H1 (cell line): Measurements from ENCODE around the gene AEBP1. TPM values are rescaled to one million over a fixed set of nuclear protein-coding genes. Genes with fewer than 3 reads are reported as not detected.

ENCODE experiments used
- CTCF ChIA-PET: fragments of 300-600 bp; sonication (Branson Sonifier 250); formaldehyde crosslinking; loops from one replicate; lab custom pipeline; 2021; ENCODE audit not compliant: partially characterized antibody; lab: Charles Lee
- POLR2A ChIA-PET: fragments of 300-600 bp; sonication (Branson Sonifier 250); formaldehyde crosslinking; loops from one replicate; lab custom pipeline; 2021; ENCODE audit warnings: inconsistent platforms; ENCODE audit not compliant: partially characterized antibody; lab: Charles Lee
- DNase-seq, 2 experiments: peaks; one replicate each; pipeline versions ENCODE4 v3.0.0 to v3.0.0-alpha.2; 2010 to 2022; ENCODE audit warnings: low spot score in 2 of 2, low read depth in 1 of 2, mixed read lengths in 1 of 2
- FAIRE-seq: peaks from 2 replicates; lab custom pipeline; 2011; peaks lifted over from hg19 to GRCh38; lab: Jason Lieb, UNC
- H2AFZ ChIP-seq: 2 replicates; pipeline ENCODE4 v1.8.1; 2012; ENCODE audit warnings: low read length, inconsistent platforms
- H2AK5ac ChIP-seq: 2 replicates; pipeline ENCODE4 v1.6.1; 2013; ENCODE audit warnings: low read depth, low read length
- H2BK120ac ChIP-seq: replicated peaks from 2 replicates; pipeline ENCODE3; 2013; ENCODE audit warnings: low read depth, low read length, inconsistent platforms
- H2BK12ac ChIP-seq: 2 replicates; pipeline ENCODE4 v1.6.1; 2013; ENCODE audit warnings: low read depth, low read length
- H2BK15ac ChIP-seq: 2 replicates; pipeline ENCODE4 v1.6.1; 2013; ENCODE audit warnings: low read length
- H2BK20ac ChIP-seq: 2 replicates; pipeline ENCODE4 v1.6.1; 2013; ENCODE audit warnings: low read length
- H2BK5ac ChIP-seq: 2 replicates; pipeline ENCODE4 v1.6.1; 2013; ENCODE audit warnings: low read depth, low read length
- H3K14ac ChIP-seq: 2 replicates; pipeline ENCODE4 v1.6.1; 2013; ENCODE audit warnings: inconsistent platforms; ENCODE audit not compliant: insufficient read length
- H3K18ac ChIP-seq: 2 replicates; pipeline ENCODE4 v1.6.1; 2013; ENCODE audit warnings: low read length; ENCODE audit errors: extremely low read depth
- H3K23ac ChIP-seq: 2 replicates; pipeline ENCODE4 v1.6.1; 2013; ENCODE audit warnings: inconsistent platforms; ENCODE audit not compliant: insufficient read length
- H3K23me2 ChIP-seq: 2 replicates; pipeline ENCODE4 v1.6.1; 2013; ENCODE audit warnings: low read depth, low read length
- H3K27ac ChIP-seq: 2 replicates; pipeline ENCODE4 v1.6.1; 2011; ENCODE audit warnings: low read depth, low read length, inconsistent platforms
- H3K27me3 ChIP-seq, 4 experiments: replicated peaks in 1 of 4; 1 replicate in 1 of 4; 2 replicates in 3 of 4; pipeline versions ENCODE4 v1.6.1 to v1.8.1; 2011 to 2013; ENCODE audit warnings: low read length in 3 of 4, mild to moderate bottlenecking in 3 of 4, inconsistent platforms in 2 of 4, mixed read lengths in 2 of 4, moderate library complexity in 1 of 4; ENCODE audit not compliant: control insufficient read depth in 3 of 4, insufficient read depth in 3 of 4; ENCODE audit errors: extremely low read depth in 1 of 4
- H3K36me3 ChIP-seq, 4 experiments: 2 replicates each; pipeline versions ENCODE4 v1.6.1 to v1.8.1; 2011 to 2013; ENCODE audit warnings: mild to moderate bottlenecking in 4 of 4, low read length in 3 of 4, moderate library complexity in 2 of 4, control low read depth in 1 of 4, inconsistent platforms in 1 of 4; ENCODE audit not compliant: insufficient read depth in 4 of 4, control insufficient read depth in 2 of 4
- H3K4ac ChIP-seq: replicated peaks from 2 replicates; pipeline ENCODE3; 2013; ENCODE audit warnings: low read length, low read depth, mixed read lengths, inconsistent platforms; ENCODE audit not compliant: insufficient read length
- H3K4me1 ChIP-seq, 4 experiments: replicated peaks in 1 of 4; 1 replicate in 1 of 4; 2 replicates in 3 of 4; pipeline versions ENCODE4 v1.6.1 to v1.8.1; 2011 to 2013; ENCODE audit warnings: low read length in 3 of 4, inconsistent platforms in 2 of 4, mixed read lengths in 1 of 4; ENCODE audit not compliant: insufficient read depth in 4 of 4, control insufficient read depth in 3 of 4
- H3K4me2 ChIP-seq, 2 experiments: 2 replicates each; pipeline versions ENCODE4 v1.6.1 to v1.8.1; 2011 to 2013; ENCODE audit warnings: low read depth in 2 of 2, low read length in 2 of 2, control low read depth in 1 of 2, inconsistent platforms in 1 of 2, mild to moderate bottlenecking in 1 of 2; ENCODE audit not compliant: insufficient read depth in 1 of 2
- H3K4me3 ChIP-seq, 4 experiments: fragments of 200-600, 300-600 bp in 1 of 4; sonication (generic), shearing (Covaris generic), sonication (Bioruptor Twin) in 1 of 4; 2 replicates each; pipeline versions ENCODE4 v1.5.1 to v1.8.1; 2011 to 2016; ENCODE audit warnings: low read length in 4 of 4, low read depth in 3 of 4, control low read depth in 2 of 4, inconsistent platforms in 2 of 4, mild to moderate bottlenecking in 2 of 4, mixed read lengths in 1 of 4, moderate library complexity in 1 of 4; ENCODE audit not compliant: insufficient read depth in 2 of 4; ENCODE audit errors: extremely low read depth in 1 of 4
- H3K56ac ChIP-seq: replicated peaks from 2 replicates; pipeline ENCODE3; 2013; ENCODE audit warnings: low read depth, mild to moderate bottlenecking, mixed read lengths, low read length, inconsistent platforms; ENCODE audit not compliant: insufficient read length
- H3K79me1 ChIP-seq: 2 replicates; pipeline ENCODE4 v1.6.1; 2013; ENCODE audit warnings: low read depth, low read length, control low read depth
- H3K79me2 ChIP-seq, 2 experiments: 2 replicates each; pipeline versions ENCODE4 v1.6.1 to v1.8.1; 2012 to 2013; ENCODE audit warnings: low read length in 2 of 2, mild to moderate bottlenecking in 2 of 2, inconsistent platforms in 1 of 2; ENCODE audit not compliant: insufficient read depth in 2 of 2, control insufficient read depth in 1 of 2
- H3K9ac ChIP-seq, 4 experiments: replicated peaks in 1 of 4; 1 replicate in 1 of 4; 2 replicates in 3 of 4; pipeline versions ENCODE4 v1.6.1 to v1.8.1; 2011 to 2013; ENCODE audit warnings: low read depth in 3 of 4, low read length in 3 of 4, control low read depth in 2 of 4, mild to moderate bottlenecking in 2 of 4, moderate library complexity in 2 of 4, inconsistent platforms in 1 of 4; ENCODE audit errors: extremely low read depth in 1 of 4
- H3K9me3 ChIP-seq, 2 experiments: 2 replicates each; pipeline versions ENCODE4 v1.6.1 to v1.8.1; 2012 to 2013; ENCODE audit warnings: mild to moderate bottlenecking in 2 of 2, moderate library complexity in 2 of 2, control low read depth in 1 of 2, inconsistent platforms in 1 of 2, low read depth in 1 of 2, low read length in 1 of 2, mixed read lengths in 1 of 2; ENCODE audit not compliant: insufficient read depth in 2 of 2
- H4K20me1 ChIP-seq, 2 experiments: replicated peaks in 1 of 2; 2 replicates each; pipeline versions ENCODE3 to v1.8.1; 2011 to 2013; ENCODE audit warnings: inconsistent platforms in 2 of 2, low read length in 2 of 2, mild to moderate bottlenecking in 1 of 2; ENCODE audit not compliant: insufficient read depth in 2 of 2, control insufficient read depth in 1 of 2
- H4K5ac ChIP-seq: 2 replicates; pipeline ENCODE4 v1.6.1; 2013; ENCODE audit warnings: low read length, low read depth, mixed read lengths, inconsistent platforms; ENCODE audit not compliant: insufficient read length
- H4K8ac ChIP-seq: 2 replicates; pipeline ENCODE4 v1.8.0; 2013; ENCODE audit warnings: mild to moderate bottlenecking, moderate library complexity, low read length, inconsistent platforms; ENCODE audit not compliant: insufficient read depth; ENCODE audit errors: extremely low read depth
- H4K91ac ChIP-seq: replicated peaks from 2 replicates; pipeline ENCODE3; 2013; ENCODE audit warnings: low read length, mixed read lengths, inconsistent platforms; ENCODE audit not compliant: insufficient read length
- ASH2L ChIP-seq: fragments of 200-600, 300-600 bp; sonication (generic); IDR thresholded peaks from one replicate; pipeline ENCODE4 v1.7.1; 2017; ENCODE audit warnings: low read length
- BCL11A ChIP-seq, 2 experiments: IDR thresholded peaks; one replicate each; pipeline ENCODE4 v1.6.1; 2011; ENCODE audit warnings: low read depth in 2 of 2, low read length in 2 of 2, mild to moderate bottlenecking in 2 of 2
- CBX8 ChIP-seq: fragments of 300-800, 300-1000 bp; sonication (generic); IDR thresholded peaks from 2 replicates; pipeline ENCODE4 v1.7.1; 2016; ENCODE audit warnings: low read depth, low read length, borderline replicate concordance
- HDAC6 ChIP-seq: IDR thresholded peaks from one replicate; pipeline ENCODE4 v1.7.1; 2012; ENCODE audit warnings: low read depth, mild to moderate bottlenecking, inconsistent platforms, low read length, moderate library complexity
- MAFK ChIP-seq: IDR thresholded peaks from 2 replicates; pipeline ENCODE4 v1.6.1; 2012; ENCODE audit warnings: low read depth, mild to moderate bottlenecking, improper control_type of control experiment, low read length
- RBBP5 ChIP-seq: IDR thresholded peaks from 2 replicates; pipeline ENCODE4 v1.7.1; 2012; ENCODE audit warnings: low read depth, mild to moderate bottlenecking, inconsistent platforms, low read length, moderate library complexity, borderline replicate concordance
- RFX5 ChIP-seq: IDR thresholded peaks from 2 replicates; pipeline ENCODE4 v1.6.1; 2011; ENCODE audit warnings: low read depth, low read length, improper control_type of control experiment, borderline replicate concordance
- SP4 ChIP-seq: IDR thresholded peaks from 2 replicates; pipeline ENCODE4 v1.6.1; 2012; ENCODE audit warnings: low read length, inconsistent platforms
- TAF1 ChIP-seq: IDR thresholded peaks from 2 replicates; pipeline ENCODE4 v1.6.1; 2011; ENCODE audit warnings: mild to moderate bottlenecking, low read depth, low read length
- TEAD4 ChIP-seq: IDR thresholded peaks from 2 replicates; pipeline ENCODE4 v1.6.1; 2012; ENCODE audit warnings: low read depth, low read length, inconsistent platforms, mixed read lengths
- WGBS, 2 experiments: shearing (Covaris generic) in 1 of 2; methylation state at CpG; one replicate each; pipeline versions ENCODE4 v1.1.6 to v1.1.7; 2013 to 2015; ENCODE audit warnings: low lambda C conversion rate in 2 of 2, mixed read lengths in 2 of 2, inconsistent platforms in 1 of 2, low coverage in 1 of 2, missing lambda C conversion rate in 1 of 2; ENCODE audit not compliant: insufficient replicate concordance in 2 of 2, insufficient coverage in 1 of 2, insufficient read length in 1 of 2; ENCODE audit errors: extremely low coverage in 1 of 2, missing lambda C conversion rate in 1 of 2; 5-methylcytosine and 5-hydroxymethylcytosine counted together
- polyA plus RNA-seq, 7 experiments: library from polyadenylated mRNA; depleted of rRNA in 3 of 7; stranded (reverse) in 5 of 7; unstranded in 2 of 7; fragments of >200 nt in 5 of 7; fragments of 200-250 nt in 2 of 7; gene quantifications; 1 replicate in 5 of 7; 2 replicates in 1 of 7; 4 replicates in 1 of 7; pipeline versions ENCODE4 v1.2.1 to v1.2.3, GENCODE V29; 2011 to 2013; ENCODE audit warnings: missing spikeins in 2 of 7, mixed read lengths in 2 of 7
- total RNA-seq: library from RNA; stranded (reverse); fragmentation: NEBNext Ultra II Directional; extraction: Animal tissue kit (Norgen Biotek cat#: 25700); gene quantifications from 2 replicates; pipeline ENCODE4 v1.2.1, GENCODE V29; 2021

AEBP1 gene
- total and polyA plus RNA-seq, 2 of the 8 experiments (the other 6 are each of a cell fraction or from before 2014, with no cell fraction given) = 10.4 to 41.2 TPM

GRCh38 chr7:44094365-44094764 is 9.8 kb upstream of the AEBP1 start:
- Histone ChIP-seq H2BK20ac (no peak overlapping the region), H4K91ac (no peak overlapping the region), H3K9me3 (no peaks in the 10 kb centered on the region), H3K27me3 (no peaks in the 10 kb centered on the region), H2BK5ac (no peak overlapping the region), H2AFZ (no peak overlapping the region), H3K4me3 (no peak overlapping the region), H3K4me1 (no peaks in the 10 kb centered on the region), H3K23ac (no peak overlapping the region), H4K8ac (no peak overlapping the region), H3K79me2 (no peaks in the 10 kb centered on the region), H2BK12ac (no peak overlapping the region), H3K36me3 (no peaks in the 10 kb centered on the region), H4K5ac (no peak overlapping the region), H2BK120ac (no peak overlapping the region), H3K4me2 (no peak overlapping the region), H3K9ac (no peak overlapping the region), H3K23me2 (no peaks in the 10 kb centered on the region), H2AK5ac (no peak overlapping the region), H3K27ac (no peak overlapping the region), H3K79me1 (no peaks in the 10 kb centered on the region), H3K18ac (no peak overlapping the region), H4K20me1 (no peaks in the 10 kb centered on the region), H3K56ac (no peak overlapping the region), H3K14ac (no peak overlapping the region), H3K4ac (no peak overlapping the region), H2BK15ac (no peak overlapping the region)
- ChIA-PET CTCF (no interaction called here), POLR2A (interaction anchor here (1.6 kb wide), 1 partner anchor 17 kb away, joined by 3 read pairs; no protein-coding TSS in a partner anchor)
- TF ChIP-seq SP4 = no peak
- TF ChIP-seq TEAD4 = no peak
- TF ChIP-seq TAF1 = no peak
- no peak for TF ChIP-seq HDAC6
- no peak for TF ChIP-seq MAFK
- no peak for TF ChIP-seq ASH2L
- no peak for TF ChIP-seq RFX5
- TF ChIP-seq CBX8 = no peak
- no peak for TF ChIP-seq RBBP5
- TF ChIP-seq BCL11A (IDR thresholded peaks at IDR 0.05; ENCODE audit: low read depth in 2 of 2, low read length in 2 of 2) = no peak
- no peak for FAIRE-seq
- DNase-seq = no peak
- WGBS, 2 experiments = 84% methylated on average over 2 of the region's 2 CpGs; no CpG with 5 or more reads in 1 of the 2 experiments
